BE2C (cell line): Measurements from ENCODE around the gene ASCL4. TPM values are rescaled to one million over a fixed set of nuclear protein-coding genes. Genes with fewer than 3 reads are reported as not detected.
"Not testable (repeated sequence)": the region's sequence is repeated elsewhere in the genome, so short reads cannot be mapped to it uniquely, and the experiment has no call there.

Experiments
- DNase-seq: peaks from one replicate; pipeline ENCODE4 v3.0.0-alpha.2; 2020
- H3K27me3 ChIP-seq: fragments of 250-450 bp; sonication (Bioruptor Pico); 2 replicates; pipeline ENCODE4 v1.5.1; 2020; ENCODE audit warnings: mild to moderate bottlenecking
- H3K36me3 ChIP-seq: fragments of 250-450 bp; sonication (Bioruptor Pico); 2 replicates; pipeline ENCODE4 v1.5.1; 2020; ENCODE audit warnings: mild to moderate bottlenecking
- H3K4me1 ChIP-seq: fragments of 250-450 bp; sonication (Bioruptor Pico); 2 replicates; pipeline ENCODE4 v1.5.1; 2020
- H3K4me3 ChIP-seq: 2 replicates; pipeline ENCODE4 v1.5.1; 2011; ENCODE audit warnings: low read depth, low read length
- H3K9me3 ChIP-seq: fragments of 250-450 bp; sonication (Bioruptor Pico); 2 replicates; pipeline ENCODE4 v1.5.1; 2020
- polyA plus RNA-seq: library from polyadenylated mRNA; unstranded; fragments of >200 nt; gene quantifications from one replicate; pipeline ENCODE4 v1.2.1, GENCODE V29; 2012; ENCODE audit warnings: low read depth, missing spikeins; ENCODE audit not compliant: insufficient read length, insufficient read depth
- TF ChIP-seq, protein P1 (sequence below): IDR thresholded peaks from 2 replicates; pipeline ENCODE4 v1.5.1; 2012; ENCODE audit warnings: mild to moderate bottlenecking, low read depth, low read length

Gene ASCL4
- polyA plus RNA-seq = not detected

GRCh38 chr12:107774349-107775029 is at the start of gene ASCL4:
Gene ASCL4, plus strand, starts transcription at chr12:107774704. Its CDS starts 515 bp downstream, at chr12:107775219.
- no peaks in the 10 kb centered on the region for H3K36me3 ChIP-seq
- peaks cover 70% of the 10 kb centered on the region for H3K27me3 ChIP-seq
- no peaks in the 10 kb centered on the region; the same call in 1 of the 2 replicates for H3K9me3 ChIP-seq
- no peak for DNase-seq
- TF ChIP-seq, protein P1, sequence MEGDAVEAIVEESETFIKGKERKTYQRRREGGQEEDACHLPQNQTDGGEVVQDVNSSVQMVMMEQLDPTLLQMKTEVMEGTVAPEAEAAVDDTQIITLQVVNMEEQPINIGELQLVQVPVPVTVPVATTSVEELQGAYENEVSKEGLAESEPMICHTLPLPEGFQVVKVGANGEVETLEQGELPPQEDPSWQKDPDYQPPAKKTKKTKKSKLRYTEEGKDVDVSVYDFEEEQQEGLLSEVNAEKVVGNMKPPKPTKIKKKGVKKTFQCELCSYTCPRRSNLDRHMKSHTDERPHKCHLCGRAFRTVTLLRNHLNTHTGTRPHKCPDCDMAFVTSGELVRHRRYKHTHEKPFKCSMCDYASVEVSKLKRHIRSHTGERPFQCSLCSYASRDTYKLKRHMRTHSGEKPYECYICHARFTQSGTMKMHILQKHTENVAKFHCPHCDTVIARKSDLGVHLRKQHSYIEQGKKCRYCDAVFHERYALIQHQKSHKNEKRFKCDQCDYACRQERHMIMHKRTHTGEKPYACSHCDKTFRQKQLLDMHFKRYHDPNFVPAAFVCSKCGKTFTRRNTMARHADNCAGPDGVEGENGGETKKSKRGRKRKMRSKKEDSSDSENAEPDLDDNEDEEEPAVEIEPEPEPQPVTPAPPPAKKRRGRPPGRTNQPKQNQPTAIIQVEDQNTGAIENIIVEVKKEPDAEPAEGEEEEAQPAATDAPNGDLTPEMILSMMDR = no peak
- H3K4me1 ChIP-seq = no peaks in the 10 kb centered on the region
- no peak within 1 kb of the TSS for H3K4me3 ChIP-seq

GRCh38 chr12:107727327-107727726 is 47.2 kb upstream of the ASCL4 start:
- DNase-seq, H3K4me1 ChIP-seq: not testable (repeated sequence)

GRCh38 chr12:107727742-107728141 is 46.8 kb upstream of the ASCL4 start:
- DNase-seq, H3K27me3 ChIP-seq, H3K4me1 ChIP-seq, H3K9me3 ChIP-seq, H3K4me3 ChIP-seq, H3K36me3 ChIP-seq: not testable (repeated sequence)

More at GRCh38 chr12:107727327-107727726, 47.2 kb upstream of the ASCL4 start:
- H3K4me3 ChIP-seq, H3K27me3 ChIP-seq, H3K9me3 ChIP-seq, H3K36me3 ChIP-seq: not testable (repeated sequence)

- no peak for DNase-seq
- H3K27me3 ChIP-seq = no peaks in the 10 kb centered on the region
- no peak overlapping the region for H3K4me3 ChIP-seq
- H3K9me3 ChIP-seq = no peaks in the 10 kb centered on the region
- H3K36me3 ChIP-seq = peaks cover 19% of the 10 kb centered on the region
- no peaks in the 10 kb centered on the region for H3K4me1 ChIP-seq
- TF ChIP-seq, protein P1 = no peak
Measured at GRCh38 chr12:107730618-107731341, 43.7 kb upstream of the ASCL4 start.

DNA sequence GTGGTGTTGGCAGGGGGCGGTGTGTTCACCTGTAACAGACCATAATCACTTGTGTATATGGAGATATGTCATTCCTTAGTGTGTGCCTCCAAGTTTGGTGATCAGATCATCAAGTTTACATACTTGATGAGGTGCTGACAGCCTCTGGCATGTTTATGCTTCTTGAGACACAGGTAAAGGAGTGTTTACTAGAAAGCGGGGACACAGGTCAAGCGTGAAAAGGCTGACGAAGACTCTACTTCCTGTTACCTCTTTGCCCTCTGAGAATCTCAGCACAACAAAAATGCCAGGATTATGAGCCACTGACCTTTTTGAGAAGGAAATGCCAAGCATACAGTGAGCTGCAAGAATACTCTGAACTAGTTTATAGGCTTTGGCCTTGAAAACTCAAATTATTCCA is 43.1 kb upstream of the ASCL4 start:
- H3K27me3 ChIP-seq = no peaks in the 10 kb centered on the region
- DNase-seq = no peak

DNA sequence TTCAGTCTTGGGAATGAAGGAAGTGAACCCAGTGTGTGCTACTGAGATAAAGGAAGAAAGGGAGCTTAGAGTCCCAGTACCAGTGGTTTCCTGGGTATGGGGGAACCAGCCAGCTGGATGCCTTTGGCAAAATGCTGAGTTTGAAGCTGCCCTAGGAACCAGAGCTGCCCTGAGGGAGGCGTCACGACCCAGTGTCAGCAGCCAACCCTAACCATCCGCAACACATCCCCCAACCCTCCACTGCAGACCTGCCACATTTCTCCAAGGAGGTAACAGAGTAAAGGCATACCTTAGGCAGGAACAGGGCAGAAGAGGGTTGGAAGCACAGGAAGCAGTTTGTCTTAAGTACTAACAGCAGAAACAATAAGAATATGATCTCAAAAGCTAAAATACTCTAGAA is 42.1 kb upstream of the ASCL4 start:
- TF ChIP-seq, protein P1 = no peak
- Histone ChIP-seq H3K9me3 (no peaks in the 10 kb centered on the region), H3K36me3 (peaks cover 35% of the 10 kb centered on the region), H3K4me1 (no peaks in the 10 kb centered on the region), H3K27me3 (no peaks in the 10 kb centered on the region), H3K4me3 (no peak overlapping the region)
- no peak for DNase-seq

More for the DNA sequence above, 43.1 kb upstream of the ASCL4 start:
- TF ChIP-seq, protein P1 = no peak
- H3K36me3 ChIP-seq = peaks cover 25% of the 10 kb centered on the region
- H3K4me1 ChIP-seq = no peaks in the 10 kb centered on the region
- H3K4me3 ChIP-seq = no peak overlapping the region
- no peaks in the 10 kb centered on the region for H3K9me3 ChIP-seq

GRCh38 chr12:107734139-107734538 is 40.4 kb upstream of the ASCL4 start:
- no peak for DNase-seq
- Histone ChIP-seq H3K4me3 (no peak overlapping the region), H3K9me3 (no peaks in the 10 kb centered on the region), H3K27me3 (no peaks in the 10 kb centered on the region), H3K4me1 (no peaks in the 10 kb centered on the region), H3K36me3 (peaks cover 51% of the 10 kb centered on the region)
- TF ChIP-seq, protein P1 = no peak
